ENCODE data around the gene NEU2. TPM values are rescaled to one million over a fixed set of nuclear protein-coding genes. Genes with fewer than 3 reads are reported as not detected.

The NEU2 gene
- total RNA-seq, 2 donors from 2014 or later: not detected

Other genes starting within 250 kb of the NEU2 start
- gene SNORC, start 162.4 kb upstream of the NEU2 start, total RNA-seq: 1 to 10 TPM; 1.5 TPM
- not detected for gene NGEF, start 19.4 kb upstream of the NEU2 start, total RNA-seq
- 100 to 1,000 TPM; 136 to 155 TPM for gene INPP5D, start 27.7 kb downstream of the NEU2 start, total RNA-seq
- 10 to 100 TPM; 39.5 to 78.6 TPM for gene ATG16L1, start 219.0 kb downstream of the NEU2 start, total RNA-seq